Testis (tissue), 3 donors: ENCODE measurements around the gene PEAK3. TPM values are rescaled to one million over a fixed set of nuclear protein-coding genes. Genes with fewer than 3 reads are reported as not detected.

Experiments used
- DNase-seq: peaks from one replicate; pipeline ENCODE4 v3.0.0-alpha.2; 2019
- H3K27ac ChIP-seq, 2 donors: fragments of 200-600 bp; sonication (generic); one replicate each; pipeline ENCODE4 v1.5.1; 2019
- H3K27me3 ChIP-seq: fragments of 200-600 bp; sonication (generic); one replicate; pipeline ENCODE4 v1.5.1; 2019
- H3K36me3 ChIP-seq: fragments of 200-600 bp; sonication (generic); one replicate; pipeline ENCODE4 v1.5.1; 2017; ENCODE audit warnings: low read depth; ENCODE audit errors: missing control alignments
- H3K4me1 ChIP-seq: fragments of 200-600 bp; sonication (generic); one replicate; pipeline ENCODE4 v1.5.1; 2019
- H3K4me3 ChIP-seq, 2 donors: fragments of 200-600 bp; sonication (generic); one replicate each; pipeline ENCODE4 v1.5.1; 2017 to 2019
- H3K9me3 ChIP-seq: fragments of 200-600 bp; sonication (generic); one replicate; pipeline ENCODE4 v1.5.1; 2017
- CTCF ChIP-seq, 3 experiments: fragments of 450-650 bp in 2 of 3; fragments of 200-600 bp in 1 of 3; sonication (generic) in 1 of 3; IDR thresholded peaks; one replicate each; pipeline ENCODE4 v1.5.1; 2016 to 2019; ENCODE audit warnings: antibody characterized with exemption in 3 of 3, mild to moderate bottlenecking in 2 of 3, moderate library complexity in 1 of 3
- POLR2A ChIP-seq: fragments of 450-650 bp; IDR thresholded peaks from one replicate; pipeline ENCODE4 v1.6.1; 2017; ENCODE audit warnings: antibody characterized with exemption, mild to moderate bottlenecking, moderate library complexity
- WGBS, 2 donors: methylation state at CpG; one replicate each; pipeline ENCODE4 v1.1.5; 2018; 5-methylcytosine and 5-hydroxymethylcytosine counted together
- intact Hi-C: fragments of 100-400 bp; cut with DNase I; formaldehyde crosslinking; loops from one replicate; pipeline ENCODE4 v1.15.1; 2023; ENCODE audit warnings: low total_unique reads
- polyA plus RNA-seq: library from polyadenylated mRNA; stranded (reverse); fragments of 350-450 nt; fragmentation: Illumina TruSeq; extraction: RNeasy Lipid Tissue Mini Kit (QIAGEN cat#74804); gene quantifications from one replicate; pipeline ENCODE4 v1.2.3, GENCODE V29; 2014; ENCODE audit warnings: low read depth, low replicate concordance; ENCODE audit not compliant: insufficient read depth
- total RNA-seq, 2 donors: library from RNA; depleted of rRNA; stranded (reverse); fragments of >200 nt; gene quantifications; one replicate each; pipeline ENCODE4 v1.2.3, GENCODE V29; 2016

The PEAK3 gene
- total and polyA plus RNA-seq, 3 donors from 2014 or later = 0.16 to 0.55 (median 0.37) TPM

- peak overlapping the region; percentile 99 to 100 for H3K27ac ChIP-seq
- no peaks in the 10 kb centered on the region for H3K27me3 ChIP-seq
- peak overlapping the region; percentile 91 to 98 for H3K4me3 ChIP-seq
- DNase-seq = peak; percentile 67
- H3K36me3 ChIP-seq = no peaks in the 10 kb centered on the region
- intact Hi-C loops = no loop called here
- H3K4me1 ChIP-seq = peaks cover 42% of the 10 kb centered on the region
- 0 to 1% methylated on average over 8 to 30 of the region's 48 CpGs for WGBS, 2 donors
- no peak for TF ChIP-seq POLR2A
- TF ChIP-seq CTCF (IDR thresholded peaks at IDR 0.05) = no peak
- H3K9me3 ChIP-seq = no peaks in the 10 kb centered on the region
These were observed 46.5 kb downstream of the PEAK3 start for GRCh38 chr19:2235381-2236063.

- H3K9me3 ChIP-seq = no peaks in the 10 kb centered on the region
- peaks cover 37% of the 10 kb centered on the region for H3K4me1 ChIP-seq
- intact Hi-C loops = loop anchor here (5.0 kb wide), 1 partner anchor 37 kb away; no protein-coding TSS in a partner anchor
- no peaks in the 10 kb centered on the region for H3K36me3 ChIP-seq
- no peak for TF ChIP-seq CTCF (IDR thresholded peaks at IDR 0.05)
- no peak for TF ChIP-seq POLR2A
- no peak for DNase-seq
- peak overlapping the region; percentile 91 to 98 for H3K4me3 ChIP-seq
- 41 to 42% methylated on average over 6 of the region's 6 CpGs for WGBS, 2 donors
- H3K27ac ChIP-seq = peak overlapping the region; percentile 99 to 100
- no peaks in the 10 kb centered on the region for H3K27me3 ChIP-seq
These were observed 47.0 kb downstream of the PEAK3 start for GRCh38 chr19:2234996-2235380.

GRCh38 chr19:2233601-2234280, 48.2 kb downstream of the PEAK3 start:
- 91 to 92% methylated on average over 22 to 25 of the region's 25 CpGs for WGBS, 2 donors
- Histone ChIP-seq H3K27me3 (no peaks in the 10 kb centered on the region), H3K9me3 (no peaks in the 10 kb centered on the region), H3K4me3 (no peak overlapping the region), H3K36me3 (no peaks in the 10 kb centered on the region), H3K27ac (no peak overlapping the region), H3K4me1 (peaks cover 33% of the 10 kb centered on the region)
- no peak for TF ChIP-seq CTCF (IDR thresholded peaks at IDR 0.05)
- no peak for TF ChIP-seq POLR2A
- intact Hi-C loops = loop anchor here (5.0 kb wide), 1 partner anchor 39 kb away; no protein-coding TSS in a partner anchor
- no peak for DNase-seq

- TF ChIP-seq POLR2A (no peak), CTCF (IDR thresholded peaks at IDR 0.05) (no peak)
- intact Hi-C loops = loop anchor here (5.0 kb wide), 1 partner anchor 40 kb away; no protein-coding TSS in a partner anchor
- H3K27me3 ChIP-seq = no peaks in the 10 kb centered on the region
- H3K36me3 ChIP-seq = no peaks in the 10 kb centered on the region
- no peaks in the 10 kb centered on the region for H3K9me3 ChIP-seq
- 83 to 86% methylated on average over 21 to 30 of the region's 30 CpGs for WGBS, 2 donors
- no peak overlapping the region for H3K4me3 ChIP-seq
- DNase-seq = no peak
- H3K4me1 ChIP-seq = peaks cover 24% of the 10 kb centered on the region
- H3K27ac ChIP-seq = peak overlapping the region in 1 of 2 donors; percentile 64
These were observed 49.5 kb downstream of the PEAK3 start for GRCh38 chr19:2232286-2233151.
